Stimulated activated naive CD8-positive, alpha-beta T cell treated with anti-CD3 and anti-CD28 coated beads, Interleukin-15, Interleukin-2, amounts not matched to agents 100 U/mL and 50 U/mL, for 24 hours (primary cell): Measurements from ENCODE around the gene DENND2A.
"Not testable (repeated sequence)": the region's sequence is repeated elsewhere in the genome, so short reads cannot be mapped to it uniquely, and the experiment has no call there.

Experiments
- ATAC-seq: fragments of 150-1000 bp; cut with Tn5 transposase; one replicate; pipeline ENCODE4 v1.10.0; 2021
- DNase-seq: peaks from one replicate; pipeline ENCODE4 v3.0.0; 2021

The DENND2A gene

DNA sequence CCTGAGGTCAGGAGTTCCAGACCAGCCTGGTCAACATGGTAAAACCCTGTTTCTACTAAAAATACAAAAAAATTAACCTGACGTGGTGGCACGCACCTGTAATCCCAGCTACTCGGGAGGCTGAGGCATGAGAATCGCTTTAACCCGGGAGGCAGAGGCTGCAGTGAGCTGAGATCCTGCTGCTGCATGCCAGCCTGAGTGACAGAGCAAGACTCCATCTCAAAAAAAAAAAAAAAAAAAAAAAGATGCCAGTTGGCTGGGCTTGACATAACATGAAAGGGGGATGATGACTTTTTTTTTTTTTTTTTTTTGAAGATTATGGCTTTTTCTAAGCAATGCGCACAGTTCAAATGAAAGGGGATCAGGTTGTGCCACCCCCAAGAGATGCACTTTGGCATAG is 133.1 kb downstream of the DENND2A start:
- ATAC-seq, DNase-seq: not testable (repeated sequence)

GRCh38 chr7:140506788-140507464 is 133.7 kb downstream of the DENND2A start:
- DNase-seq, result no peak
- ATAC-seq, result no peak

- ATAC-seq (no peak), DNase-seq (no peak)
Observed at GRCh38 chr7:140501966-140502365, 138.6 kb downstream of the DENND2A start.

DNA sequence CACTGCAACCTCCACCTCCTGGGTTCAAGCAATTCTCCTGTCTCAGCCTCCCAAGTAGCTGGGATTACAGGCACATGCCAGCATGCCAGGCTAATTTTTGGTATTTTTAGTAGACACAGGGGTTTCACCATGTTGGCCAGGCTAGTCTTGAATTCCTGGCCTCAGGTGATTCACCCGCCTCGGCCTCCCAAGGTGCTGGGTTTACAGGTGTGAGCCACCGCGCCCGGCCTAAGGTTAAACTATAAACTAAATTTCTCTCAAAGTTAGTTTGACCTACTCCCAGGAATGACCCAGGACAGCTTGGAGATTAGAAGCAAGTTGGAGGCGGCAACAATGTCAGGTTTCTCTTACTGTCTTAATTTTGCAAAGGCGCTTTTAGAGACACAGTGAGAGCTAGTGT is 142.8 kb downstream of the DENND2A start:
- not testable (repeated sequence) for ATAC-seq

DNA sequence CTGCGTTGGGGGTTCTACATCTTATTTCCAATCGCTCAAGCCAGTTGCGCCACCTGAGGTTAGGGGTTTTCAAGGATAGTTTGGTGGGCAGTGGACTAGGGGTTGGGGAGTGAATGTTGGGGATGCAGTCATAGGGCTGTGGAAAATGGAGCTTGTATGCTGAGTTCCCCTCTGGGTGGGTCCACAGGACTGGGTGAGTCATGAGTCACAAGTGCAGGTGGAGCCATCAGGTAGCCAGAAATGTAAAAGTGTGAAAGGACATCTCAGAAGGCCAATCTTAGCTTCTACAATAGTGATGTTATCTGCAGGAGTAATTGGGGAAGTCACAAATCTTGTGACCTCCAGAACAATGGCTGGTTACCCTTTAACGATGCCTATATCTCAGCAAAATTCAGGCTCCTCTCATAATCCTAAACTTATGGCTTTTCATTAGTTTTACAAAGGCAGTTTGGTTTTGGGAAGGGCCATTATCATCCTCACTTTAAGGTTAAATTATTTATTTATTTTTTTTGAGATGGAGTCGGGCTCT is 143.3 kb downstream of the DENND2A start:
- DNase-seq (no peak), ATAC-seq (no peak)

More for the DNA sequence above, 142.8 kb downstream of the DENND2A start:
- not testable (repeated sequence) for DNase-seq

DNA sequence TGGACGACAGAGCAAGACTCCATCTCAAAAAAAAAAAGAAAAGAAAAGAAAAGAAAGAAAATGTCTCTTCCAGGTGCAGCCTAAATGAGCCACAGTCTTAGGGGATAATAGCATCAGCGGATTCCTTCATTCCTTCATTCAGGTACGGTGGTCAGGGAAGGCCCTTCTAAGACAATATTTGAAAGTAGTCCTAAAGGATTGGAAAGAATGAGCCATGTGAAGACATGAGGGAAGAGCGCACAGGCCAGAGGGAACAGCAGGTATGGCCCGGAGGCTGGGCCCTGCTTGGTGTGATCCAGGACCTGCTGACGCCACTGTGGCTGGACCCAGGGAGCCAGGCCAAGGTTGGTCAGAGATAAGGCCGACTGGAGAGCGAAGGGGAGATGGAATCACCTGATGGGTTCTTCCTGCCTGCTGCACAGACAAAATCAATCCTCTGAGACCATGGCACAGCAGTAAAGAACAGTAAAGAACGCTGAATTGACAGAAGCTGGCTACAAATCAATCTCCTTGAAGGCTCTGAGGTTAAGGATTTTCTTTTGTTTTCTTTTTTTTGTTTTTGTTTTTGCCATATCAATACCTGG is 145.0 kb downstream of the DENND2A start:
- ATAC-seq, result no peak

DNA sequence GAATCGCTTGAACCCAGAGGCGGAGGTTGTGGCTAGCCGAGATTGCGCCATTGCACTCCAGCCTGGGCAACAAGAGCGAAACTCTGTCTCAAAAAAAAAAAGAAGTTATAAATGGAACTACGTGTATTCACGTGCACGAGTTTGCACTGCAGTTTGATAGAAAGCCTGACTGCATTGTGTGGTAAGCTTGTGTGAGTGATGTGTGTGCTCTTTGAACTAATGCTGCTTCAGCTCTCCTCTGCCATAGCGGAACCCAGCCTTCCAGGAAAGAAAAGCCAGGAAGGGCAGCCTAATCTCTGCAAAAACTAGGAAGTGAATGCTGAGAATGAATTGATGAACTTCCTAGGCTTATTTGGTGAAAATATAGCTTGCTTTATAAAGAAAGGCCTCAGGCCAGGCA is 145.7 kb downstream of the DENND2A start:
- no peak for DNase-seq
- ATAC-seq, result no peak

More for the DNA sequence above, 145.0 kb downstream of the DENND2A start:
- no peak for DNase-seq

GRCh38 chr7:140489026-140489359 is 151.6 kb downstream of the DENND2A start:
- DNase-seq, result no peak

DNA sequence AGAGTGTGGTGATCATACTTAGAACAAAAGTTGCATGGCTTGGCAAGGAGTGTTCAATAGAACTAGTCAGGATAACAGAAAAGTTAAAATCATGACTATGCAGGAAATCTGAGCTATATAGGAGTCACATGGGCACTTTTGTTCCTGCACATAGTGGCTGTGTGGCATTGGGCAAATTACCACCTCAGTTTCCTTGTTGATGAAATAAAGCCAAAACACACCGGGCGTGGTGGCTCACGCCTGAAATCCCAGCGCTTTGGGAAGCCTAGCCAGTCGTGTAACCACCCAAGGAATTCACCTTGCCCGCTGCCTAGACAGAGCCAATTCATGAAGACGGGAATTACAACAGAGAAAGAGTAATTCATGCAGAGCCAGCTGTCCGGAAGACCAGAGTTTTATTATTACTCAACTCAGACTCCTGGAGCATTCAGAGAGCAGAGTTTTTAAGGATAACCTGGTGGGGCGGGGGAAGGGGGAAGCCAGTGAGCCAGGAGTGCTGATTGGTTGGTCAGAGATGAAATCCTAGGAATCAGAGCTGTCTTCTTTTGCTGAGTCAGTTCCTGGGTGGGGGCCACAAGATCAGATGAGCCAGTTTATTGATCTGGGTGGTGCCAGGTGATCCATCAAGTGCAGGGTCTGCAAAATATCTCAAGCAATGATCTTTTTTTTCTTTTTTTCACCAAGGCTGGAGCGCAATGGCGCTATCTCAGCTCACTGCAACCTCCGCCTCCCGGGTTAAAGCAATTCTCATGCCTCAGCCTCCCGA is 154.9 kb downstream of the DENND2A start:
- ATAC-seq (no peak), DNase-seq (no peak)

More at GRCh38 chr7:140489026-140489359, 151.6 kb downstream of the DENND2A start:
- no peak for ATAC-seq

DNA sequence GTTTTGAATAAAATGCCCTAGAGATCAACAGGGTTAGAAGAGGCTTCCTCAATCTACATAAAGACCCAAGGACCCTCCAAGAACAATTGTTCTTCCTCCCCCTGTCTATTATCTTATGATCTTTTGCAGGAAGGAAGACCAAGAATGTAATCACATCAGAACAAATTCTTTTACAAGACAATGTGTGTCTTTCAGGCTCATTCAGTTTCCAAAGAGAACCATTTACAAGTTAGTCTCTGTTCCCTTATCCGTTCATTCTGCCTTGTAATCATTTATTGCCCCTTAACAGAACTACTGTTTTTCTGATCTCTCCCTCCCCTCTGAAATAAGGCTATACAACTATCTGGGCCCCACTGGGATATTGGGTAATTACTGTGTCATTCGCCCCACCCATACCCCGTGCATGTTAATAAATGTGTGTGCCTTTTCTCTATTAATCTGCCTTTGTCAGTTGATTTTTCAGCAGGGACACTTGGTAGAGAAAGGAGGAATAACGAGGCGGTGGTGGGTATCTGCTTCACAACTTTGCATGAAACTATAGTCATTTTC is 155.6 kb downstream of the DENND2A start:
- no peak for DNase-seq

DNA sequence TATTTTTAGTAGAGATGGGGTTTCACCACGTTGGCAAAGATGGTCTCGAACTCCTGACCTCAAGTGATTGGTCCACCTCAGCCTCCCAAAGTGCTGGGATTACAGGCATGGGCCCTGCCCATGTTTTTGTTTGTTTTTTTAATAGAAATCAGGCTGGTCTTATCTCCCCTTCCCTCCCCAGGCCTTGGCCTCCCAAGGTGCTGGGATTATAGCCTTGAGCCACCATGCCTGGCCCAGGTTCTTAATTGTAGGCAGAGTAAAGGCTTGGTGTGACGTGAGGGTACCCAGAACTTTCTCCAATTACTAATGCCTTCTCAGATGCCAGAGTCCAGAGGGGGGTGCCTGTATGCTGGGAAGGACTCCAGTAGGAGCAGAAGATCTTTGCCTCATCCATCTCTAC is 156.1 kb downstream of the DENND2A start:
- no peak for DNase-seq
- ATAC-seq, result no peak

More for the DNA sequence above, 155.6 kb downstream of the DENND2A start:
- ATAC-seq, result no peak

DNA sequence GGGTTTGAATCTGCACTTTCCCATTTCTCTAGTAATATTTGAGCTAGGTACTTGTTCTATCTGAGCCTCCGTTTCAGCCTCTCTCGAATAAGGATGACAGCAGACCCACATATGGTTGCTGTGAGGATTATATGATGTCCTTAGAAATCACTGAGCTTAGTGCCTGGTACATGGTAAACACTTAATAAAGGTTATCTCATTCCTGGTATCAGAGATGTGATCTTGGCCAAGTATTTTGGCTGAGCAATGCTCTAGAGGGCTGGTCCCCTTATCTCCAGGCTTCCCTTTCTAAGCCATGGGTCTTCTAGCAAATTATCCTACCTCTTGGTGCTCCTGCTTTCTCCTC is 160.9 kb downstream of the DENND2A start:
- ATAC-seq (no peak), DNase-seq (no peak)

DNA sequence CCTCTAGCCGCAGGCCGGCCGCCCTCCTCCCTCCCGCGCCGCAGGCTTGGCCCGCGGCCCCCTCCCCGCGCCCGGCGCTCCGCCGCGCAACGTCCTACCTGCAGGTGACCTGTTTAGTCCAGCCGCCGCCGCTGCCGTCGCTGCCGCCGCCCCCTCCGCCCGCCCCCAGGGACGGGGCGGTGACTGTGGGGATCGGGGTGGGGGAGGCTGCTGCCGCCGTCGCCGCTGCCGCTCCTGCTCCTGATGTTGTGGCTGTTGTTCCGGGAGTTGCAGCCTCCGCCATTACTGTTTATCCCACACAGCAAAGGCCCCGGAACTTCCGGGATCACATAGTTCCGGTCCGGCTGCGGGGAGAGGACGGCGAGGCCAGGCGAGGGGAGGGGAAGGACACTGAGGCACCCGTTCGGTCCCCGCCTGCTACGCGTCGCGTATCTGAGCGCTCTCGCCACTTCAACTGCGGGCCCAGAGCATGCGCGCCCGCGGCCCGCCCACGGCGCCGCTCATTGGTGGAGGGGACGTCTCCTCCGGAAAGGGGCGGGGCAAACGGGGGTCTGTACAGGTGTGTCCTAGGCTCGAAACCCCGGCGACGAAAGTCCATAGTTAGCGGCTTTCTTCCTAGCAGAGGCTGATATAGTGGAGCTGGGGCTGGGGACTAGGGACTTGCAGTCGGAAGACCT is 161.4 kb downstream of the DENND2A start, which contains the start of gene MKRN1:
TSS of gene MKRN1 (minus strand) at position 444 of the 677 bp plus-strand sequence. CDS start at position 283, 161 bp downstream.
- ATAC-seq, result peak; percentile 98
- peak; percentile 93 for DNase-seq

DNA sequence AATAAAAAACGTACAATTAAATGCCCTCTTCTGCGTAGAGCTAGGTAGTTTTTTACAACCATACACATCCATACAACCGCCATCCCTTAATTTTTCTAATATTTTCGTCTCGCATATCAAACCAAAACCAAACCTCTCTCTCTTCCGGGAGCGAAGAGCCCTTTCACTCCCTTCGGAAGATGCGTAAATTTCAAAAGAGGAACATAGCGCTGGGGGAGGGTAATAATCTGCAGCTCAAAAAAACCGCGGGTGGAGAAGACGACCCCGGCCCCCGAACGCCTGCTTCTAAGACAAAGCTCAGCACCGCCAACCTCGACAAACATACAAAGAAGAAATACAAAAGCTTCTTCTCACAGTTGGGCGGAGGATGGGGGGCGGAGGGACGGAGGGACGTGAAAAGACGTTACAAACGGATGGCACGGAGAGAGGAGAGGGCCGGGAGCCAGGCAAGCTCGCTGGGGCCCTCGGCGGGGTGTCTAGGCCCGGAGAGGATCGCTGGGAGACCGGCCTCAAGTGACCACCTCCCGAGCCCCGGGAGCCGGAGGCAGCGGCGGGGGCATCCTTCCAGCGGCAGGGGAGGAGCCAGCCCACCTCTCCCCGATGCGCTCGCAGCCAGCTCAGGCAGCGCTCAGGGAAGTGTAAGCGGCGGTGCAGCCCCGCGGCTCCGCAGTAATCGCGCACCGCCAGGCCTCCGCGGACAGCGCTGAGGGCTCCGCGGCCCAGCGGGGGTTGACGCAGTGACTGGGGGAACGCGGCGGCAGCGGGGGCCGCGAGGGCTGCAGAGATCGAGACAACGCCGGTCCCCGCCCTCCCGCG is 162.2 kb downstream of the DENND2A start:
- DNase-seq, result peak; percentile 51

DNA sequence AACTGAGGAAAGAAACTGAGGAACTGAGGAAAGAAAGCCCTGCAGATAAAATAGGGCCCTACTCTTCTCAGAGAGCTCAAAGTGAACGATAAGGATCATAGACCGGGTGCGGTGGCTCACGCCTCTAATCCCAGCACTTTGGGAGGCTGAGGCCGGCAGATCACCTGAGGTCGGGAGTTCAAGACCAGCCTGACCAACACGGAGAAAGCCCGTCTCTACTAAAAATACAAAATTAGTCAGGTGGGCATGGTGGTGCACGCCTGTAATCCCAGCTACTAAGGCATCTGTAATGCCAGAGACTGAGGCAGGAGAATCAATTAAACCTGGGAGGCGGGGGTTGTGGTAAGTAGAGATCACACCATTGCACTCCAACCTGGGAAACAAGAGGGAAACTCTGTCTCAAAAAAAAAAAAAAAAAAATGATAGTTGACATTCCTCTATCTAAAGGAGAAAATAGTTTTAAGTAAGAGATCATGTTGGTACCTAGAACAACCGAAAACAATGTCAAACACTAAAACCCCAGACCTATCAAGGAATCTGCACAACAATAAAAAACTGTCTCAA is 163.8 kb downstream of the DENND2A start:
- DNase-seq (no peak), ATAC-seq (no peak)

More for the DNA sequence above, 162.2 kb downstream of the DENND2A start:
- ATAC-seq, result peak; percentile 22

GRCh38 chr7:140475747-140476333 is 164.8 kb downstream of the DENND2A start:
- DNase-seq (peak; percentile 33), ATAC-seq (no peak)
